Measurements from ENCODE around the gene AP3M1.
"Not testable (repeated sequence)": the region's sequence is repeated elsewhere in the genome, so short reads cannot be mapped to it uniquely, and the experiment has no call there.

The AP3M1 gene, protein sequence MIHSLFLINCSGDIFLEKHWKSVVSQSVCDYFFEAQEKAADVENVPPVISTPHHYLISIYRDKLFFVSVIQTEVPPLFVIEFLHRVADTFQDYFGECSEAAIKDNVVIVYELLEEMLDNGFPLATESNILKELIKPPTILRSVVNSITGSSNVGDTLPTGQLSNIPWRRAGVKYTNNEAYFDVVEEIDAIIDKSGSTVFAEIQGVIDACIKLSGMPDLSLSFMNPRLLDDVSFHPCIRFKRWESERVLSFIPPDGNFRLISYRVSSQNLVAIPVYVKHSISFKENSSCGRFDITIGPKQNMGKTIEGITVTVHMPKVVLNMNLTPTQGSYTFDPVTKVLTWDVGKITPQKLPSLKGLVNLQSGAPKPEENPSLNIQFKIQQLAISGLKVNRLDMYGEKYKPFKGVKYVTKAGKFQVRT

DNA sequence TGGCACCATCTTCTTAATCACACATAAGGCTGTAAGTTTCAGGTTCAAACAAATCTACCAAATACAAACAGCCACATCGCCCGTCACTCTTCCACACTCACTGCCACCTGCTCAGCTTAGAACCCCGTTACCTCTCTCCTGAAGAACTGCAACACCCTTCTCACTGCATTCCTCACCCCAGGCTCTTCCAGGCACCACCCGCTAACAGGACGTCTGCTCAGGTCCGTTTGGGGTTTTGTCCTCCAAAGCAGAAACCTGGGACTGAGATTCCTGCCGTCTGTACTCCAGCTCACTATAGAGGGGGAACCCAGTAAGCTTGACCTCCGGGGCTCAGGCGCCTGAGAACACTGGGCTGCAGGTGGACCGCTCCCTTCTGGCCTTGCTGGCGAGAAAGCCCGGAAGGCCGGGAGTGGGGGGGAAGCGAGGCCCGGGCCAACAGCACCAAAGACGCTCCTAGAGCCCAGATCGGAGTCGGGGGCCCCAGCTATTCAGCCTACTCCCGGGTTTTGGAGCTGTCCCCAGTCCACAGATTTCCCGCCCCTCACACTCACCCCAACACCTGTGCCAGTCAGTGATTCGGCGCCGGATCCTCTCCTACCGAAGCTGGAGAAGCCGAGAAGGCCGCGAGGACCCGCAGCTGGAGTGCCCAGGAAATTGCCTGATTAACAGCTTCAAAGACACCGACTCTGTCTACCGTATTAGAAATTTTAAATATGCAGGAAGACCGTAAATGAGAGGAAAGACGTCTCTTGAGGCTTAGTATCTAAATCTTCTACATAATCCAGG lies at the start of gene AP3M1:
Gene AP3M1 (minus strand): TSS at position 625 of the 786 bp plus-strand sequence. CDS start 12,449 bp downstream, outside the sequence.
- DNase-seq (ENCODE audit: low spot score): peak; percentile 84

DNA sequence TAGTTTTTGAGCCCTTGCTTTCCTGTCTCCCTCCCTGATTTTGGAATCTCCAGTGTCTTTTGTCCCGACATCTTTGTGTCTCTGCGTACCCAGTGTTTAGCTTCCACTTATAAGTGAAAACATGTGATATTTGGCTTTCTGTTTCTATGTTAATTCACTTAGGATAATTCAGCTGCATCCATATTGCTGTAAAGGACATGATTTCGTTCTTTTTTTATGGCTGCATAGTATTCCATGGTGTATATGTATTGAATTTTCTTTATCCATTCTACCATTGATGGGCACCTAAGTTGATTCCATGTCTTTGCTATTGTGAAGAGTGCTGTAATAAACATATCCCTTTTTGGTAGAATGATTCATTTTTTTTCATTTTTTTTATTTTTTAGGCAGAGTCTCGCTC lies 48.7 kb upstream of the AP3M1 start:
- no peak for DNase-seq (ENCODE audit: low spot score)

DNA sequence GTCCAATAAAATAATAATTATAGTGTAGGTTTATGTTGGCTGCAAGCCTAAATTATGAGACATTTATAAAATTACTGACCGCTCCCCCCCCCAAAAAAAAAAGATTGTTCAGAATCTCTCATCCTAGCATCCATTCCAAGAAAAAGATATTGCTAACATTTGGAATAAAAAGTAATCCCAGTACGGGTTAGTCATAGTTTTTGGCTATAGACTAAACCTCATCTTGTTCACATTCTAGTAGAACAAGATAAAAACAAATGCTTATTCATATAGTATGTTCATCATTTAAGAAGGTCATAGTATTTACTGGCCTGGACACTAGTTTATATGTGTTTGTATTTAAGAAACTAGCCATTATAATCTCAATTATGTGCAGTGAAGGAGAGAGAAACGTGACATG lies 44.4 kb upstream of the AP3M1 start:
- DNase-seq (ENCODE audit: low spot score): no peak

DNA sequence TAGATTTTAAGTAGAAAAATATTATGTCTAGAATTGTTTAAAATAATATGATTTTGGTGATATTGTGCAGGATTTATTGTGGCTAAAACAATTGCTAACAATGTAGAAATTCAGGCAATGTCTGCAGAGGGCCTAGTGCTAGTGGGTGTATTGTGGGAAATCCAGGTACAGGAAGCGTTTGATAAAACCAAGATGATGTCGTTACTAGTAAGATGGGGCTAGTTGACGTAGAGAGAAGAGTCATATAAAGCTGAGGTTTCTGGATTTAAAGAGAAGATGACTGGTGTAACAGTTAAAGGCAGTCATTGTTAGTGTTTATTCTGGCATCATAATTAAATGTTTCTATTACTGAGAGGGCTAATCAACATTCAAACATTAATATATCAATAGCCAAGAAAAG lies 43.9 kb upstream of the AP3M1 start:
- DNase-seq (ENCODE audit: low spot score): no peak

DNA sequence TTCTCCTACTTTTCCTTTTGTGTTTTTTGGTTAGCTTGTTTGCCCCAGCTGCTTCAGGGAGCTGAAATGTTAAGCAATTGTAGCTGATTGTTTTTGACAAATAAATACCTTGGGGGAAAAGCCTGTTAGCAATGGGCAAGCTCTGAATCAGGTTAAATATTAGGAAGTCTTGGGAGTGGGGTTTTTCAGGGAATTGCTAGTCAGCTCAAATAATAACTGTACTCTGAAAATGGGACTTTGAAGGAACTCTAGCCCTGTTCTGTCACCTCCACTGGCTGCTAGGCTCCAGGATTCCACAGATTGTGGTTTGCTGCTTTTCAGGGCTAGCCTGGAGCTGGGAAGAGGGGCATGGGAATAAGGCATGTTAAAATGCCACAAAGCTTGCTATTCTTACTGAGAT lies 39.9 kb upstream of the AP3M1 start:
- DNase-seq (ENCODE audit: low spot score): peak; percentile 26

DNA sequence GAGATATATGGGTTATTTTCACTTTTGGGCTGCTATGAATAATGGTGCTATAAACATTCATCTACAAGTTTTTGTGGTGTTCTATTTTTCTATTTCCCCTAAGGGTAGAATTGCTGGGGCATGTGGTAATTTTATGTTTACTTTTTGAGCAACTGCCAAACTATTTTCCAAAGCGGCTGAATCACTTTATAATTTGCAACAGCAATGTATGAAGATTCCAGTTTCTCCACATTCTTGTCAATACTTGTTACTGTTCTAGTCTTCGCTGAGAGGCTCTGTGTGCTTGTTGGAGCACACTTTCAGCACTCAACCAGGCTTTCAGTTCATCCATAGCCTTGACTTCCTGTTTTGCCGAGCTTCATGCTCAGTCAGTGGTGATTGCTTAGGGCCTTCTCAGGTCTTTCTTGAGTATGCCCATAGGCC lies 39.4 kb upstream of the AP3M1 start:
- DNase-seq (ENCODE audit: low spot score): peak; percentile 43

DNA sequence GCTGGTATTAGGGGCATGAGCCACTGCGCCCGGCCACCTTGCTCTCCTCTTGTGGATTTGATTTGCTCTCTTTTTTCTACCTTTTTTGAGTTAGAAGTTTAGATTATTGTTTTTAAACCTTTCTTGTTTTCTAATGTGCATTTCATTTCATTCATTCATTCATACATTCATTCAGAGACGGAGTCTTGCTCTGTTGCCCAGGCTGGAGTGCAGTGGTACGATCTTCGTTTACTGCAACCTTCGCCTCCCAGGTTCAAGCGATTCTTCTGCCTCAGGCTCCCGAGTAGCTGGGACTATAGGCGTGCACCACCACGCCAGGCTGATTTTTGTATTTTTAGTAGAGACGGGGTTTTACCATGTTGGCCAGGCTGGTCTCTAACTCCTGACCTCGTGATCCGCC lies 38.0 kb upstream of the AP3M1 start:
- DNase-seq (ENCODE audit: low spot score): not testable (repeated sequence)

DNA sequence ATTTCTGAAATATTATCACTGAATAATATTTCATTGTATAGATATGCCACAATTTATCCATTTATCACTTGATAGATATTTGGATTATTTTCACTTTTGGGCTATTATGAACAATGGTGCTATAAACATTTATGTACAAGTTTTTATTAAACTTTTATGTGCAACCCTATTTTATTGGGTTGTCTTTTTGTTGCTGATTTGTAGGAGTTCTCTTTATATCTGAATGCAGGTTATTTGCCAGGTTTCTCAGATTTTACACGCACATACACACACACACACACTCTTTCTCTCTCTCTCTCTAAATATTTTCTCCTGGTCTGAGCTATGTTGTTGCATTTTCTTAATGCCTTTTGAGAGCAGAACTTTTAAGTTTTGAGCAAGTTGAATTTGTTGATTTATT lies 36.6 kb upstream of the AP3M1 start:
- no peak for DNase-seq (ENCODE audit: low spot score)

DNA sequence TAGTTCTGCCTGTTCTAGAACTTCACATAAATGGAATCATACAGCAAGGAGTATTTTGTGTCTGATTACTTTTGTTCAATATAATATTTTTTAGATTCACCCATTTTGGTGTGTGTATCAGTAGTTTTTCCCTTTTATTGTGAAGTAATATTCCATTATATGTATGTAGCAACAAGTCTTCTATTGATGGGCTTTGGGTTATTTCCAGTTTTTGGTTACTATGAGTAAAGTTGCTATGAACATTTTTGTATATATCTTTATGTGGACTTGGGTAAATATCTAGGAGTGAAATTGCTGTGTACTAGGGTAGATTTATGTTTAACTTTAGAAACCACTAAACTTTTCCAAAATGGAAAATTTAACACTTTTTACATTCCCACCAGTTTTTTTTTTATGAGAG lies 36.0 kb upstream of the AP3M1 start:
- no peak for DNase-seq (ENCODE audit: low spot score)

DNA sequence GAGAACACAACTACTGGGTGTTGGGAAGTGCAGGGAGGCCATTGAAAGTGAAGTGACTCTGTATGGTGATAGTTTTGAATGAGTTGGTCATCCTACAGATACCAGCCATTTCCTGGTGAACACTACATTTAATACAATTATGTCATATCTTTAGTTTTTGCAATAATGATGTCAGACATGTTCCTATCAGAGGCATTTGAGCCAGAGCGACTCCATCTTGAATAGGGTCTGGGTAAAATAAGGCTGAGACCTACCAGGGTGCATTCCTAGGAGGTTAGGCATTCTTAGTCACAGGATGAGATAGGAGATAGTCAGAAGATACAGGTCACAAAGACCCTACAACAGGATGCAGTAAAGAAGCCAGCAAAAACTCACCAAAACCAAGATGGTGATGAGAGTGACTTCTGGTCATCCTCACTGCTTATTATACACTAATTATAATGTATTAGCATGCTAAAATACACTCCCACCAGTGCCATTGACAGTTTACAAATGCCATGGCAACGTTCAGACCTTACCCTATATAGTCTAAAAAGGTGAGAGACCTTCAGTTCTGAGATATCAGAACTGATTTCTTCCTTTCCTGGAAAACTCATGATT lies 28.6 kb upstream of the AP3M1 start:
- no peak for DNase-seq (ENCODE audit: low spot score)

DNA sequence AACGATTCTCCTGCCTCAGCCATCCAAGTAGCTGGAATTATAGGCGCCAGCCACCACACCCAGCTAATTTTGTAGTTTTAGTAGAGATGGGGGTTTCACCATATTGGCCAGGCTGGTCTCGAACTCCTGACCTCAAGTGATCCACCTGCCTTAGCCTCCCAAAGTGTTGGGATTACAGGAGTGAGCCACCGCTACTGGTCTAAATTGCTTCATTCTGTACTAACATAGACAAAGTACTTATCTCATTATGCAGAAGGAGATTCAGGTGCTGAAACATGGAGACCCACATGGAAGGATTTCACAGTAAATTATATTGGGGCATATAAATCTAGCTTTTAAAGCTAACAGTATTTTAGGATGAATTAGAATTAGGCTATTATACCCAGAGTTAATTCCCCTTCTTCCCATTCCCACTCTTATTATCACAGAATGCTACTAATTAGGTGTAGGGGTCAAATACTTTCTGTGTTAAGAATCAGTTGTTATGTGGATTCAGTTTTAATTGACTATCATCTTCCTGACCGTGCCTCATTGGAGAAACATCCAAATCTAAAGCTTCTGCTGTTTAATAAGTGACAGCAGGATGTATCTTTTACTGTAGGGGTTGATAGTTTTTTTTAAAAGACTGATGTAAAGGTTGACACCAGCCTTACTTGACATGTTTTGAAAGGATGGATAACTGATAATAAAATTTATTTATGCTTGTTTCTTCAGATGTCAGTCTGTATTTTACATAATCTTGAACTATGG lies 27.6 kb upstream of the AP3M1 start:
- no peak for DNase-seq (ENCODE audit: low spot score)

DNA sequence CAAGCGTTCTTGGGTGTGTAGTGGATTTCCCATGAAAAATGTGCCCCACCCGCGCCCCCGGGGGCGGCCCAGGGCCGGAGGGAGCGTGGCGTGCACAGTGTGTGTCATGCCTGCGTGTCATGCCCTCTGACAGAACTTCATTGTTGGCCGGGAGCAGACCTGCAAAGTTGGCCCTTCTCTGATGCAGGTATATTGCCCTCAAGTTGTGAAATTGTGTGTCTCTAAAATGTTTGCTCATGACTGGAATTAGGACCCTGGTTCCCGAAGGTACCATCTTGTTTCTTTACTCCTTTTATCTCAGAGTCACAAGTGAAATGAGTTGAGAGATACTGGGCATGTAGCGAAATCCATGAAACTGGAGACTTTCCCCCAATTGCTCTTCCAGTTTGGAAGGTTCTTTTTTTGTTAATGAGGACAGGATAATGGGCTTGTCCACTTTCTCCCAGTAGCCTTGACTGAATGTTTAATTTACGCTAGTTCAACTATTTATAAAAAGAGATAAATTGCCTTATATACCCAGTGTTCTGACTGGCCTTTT lies 26.6 kb upstream of the AP3M1 start:
- peak; percentile 65 for DNase-seq (ENCODE audit: low spot score)

DNA sequence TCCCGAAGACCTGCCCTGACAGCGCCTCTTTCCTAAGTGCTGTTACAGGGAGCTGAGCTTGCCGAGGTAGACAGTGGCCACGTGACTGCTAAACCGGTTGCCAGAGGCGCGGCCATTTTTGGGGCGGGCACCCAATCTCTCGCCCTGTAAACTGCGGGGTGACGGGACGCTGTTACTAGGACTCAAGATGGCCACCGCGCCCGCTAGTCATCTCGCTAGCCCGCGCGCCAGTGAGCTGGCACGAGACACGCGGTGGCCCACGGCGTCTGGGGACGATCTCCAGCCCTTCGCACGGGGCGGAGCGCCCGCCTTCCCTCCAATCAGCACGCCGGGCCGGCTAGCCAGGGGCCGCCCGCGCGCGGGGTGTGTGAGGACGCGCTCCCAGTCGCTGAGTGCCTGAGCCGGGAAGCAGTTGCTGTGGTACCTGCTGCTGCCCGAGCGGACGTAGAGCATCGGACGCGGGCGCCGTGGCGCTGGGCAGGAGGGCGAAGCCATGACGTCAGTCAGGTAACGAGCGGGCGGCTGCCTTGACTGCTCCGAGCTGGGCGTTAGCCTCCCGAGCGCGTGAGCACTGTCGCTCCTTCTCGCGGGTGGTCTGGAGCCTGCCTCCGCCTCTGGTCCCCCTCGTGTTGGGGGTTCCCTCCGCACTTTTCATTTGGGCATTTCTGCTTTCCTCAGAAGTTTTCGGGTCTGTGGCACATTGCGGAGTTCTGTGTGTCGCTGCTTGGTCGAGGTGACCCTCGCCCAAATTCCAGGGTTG lies 25.9 kb upstream of the AP3M1 start:
- DNase-seq (ENCODE audit: low spot score): peak; percentile 96

DNA sequence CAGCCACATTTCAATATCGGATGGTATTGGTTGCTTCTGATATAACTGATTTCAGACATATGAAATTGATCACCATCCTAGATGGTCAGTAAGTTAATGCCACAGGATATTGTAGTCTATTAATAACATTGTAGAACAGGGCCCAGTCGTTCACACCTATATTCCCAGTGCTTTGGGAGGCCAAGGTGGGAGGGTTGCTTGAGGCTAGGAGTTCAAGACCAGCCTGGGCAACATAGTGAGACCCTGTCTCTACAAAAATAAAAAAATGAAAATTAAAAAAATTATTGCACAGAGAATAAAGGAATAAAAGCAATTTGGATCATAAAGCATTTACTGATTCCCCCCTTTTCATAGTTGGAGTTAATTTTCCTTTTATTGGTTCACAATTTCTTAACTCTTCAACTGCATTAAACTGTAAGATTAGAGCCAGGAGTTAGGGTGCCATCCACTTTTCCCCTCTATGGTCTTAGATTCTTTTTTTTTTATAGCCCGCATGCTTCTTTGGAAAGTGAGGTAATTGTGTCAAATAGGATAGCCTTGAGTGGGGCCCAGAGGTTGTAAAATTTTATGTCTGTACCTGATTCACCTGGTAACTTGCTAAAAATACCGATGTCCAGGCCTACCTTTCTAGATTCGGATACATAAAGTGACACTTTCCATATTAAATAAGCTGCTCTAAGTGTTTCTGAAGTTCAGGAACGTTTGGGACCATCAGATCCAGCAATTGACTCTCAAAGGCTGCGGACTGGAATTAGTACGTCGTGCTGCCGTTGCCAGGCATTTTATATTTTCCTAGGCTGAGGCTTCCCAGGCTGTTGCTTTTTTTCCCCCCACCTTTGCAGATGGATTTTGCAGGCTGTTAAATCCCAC lies 25.1 kb upstream of the AP3M1 start:
- no peak for DNase-seq (ENCODE audit: low spot score)

DNA sequence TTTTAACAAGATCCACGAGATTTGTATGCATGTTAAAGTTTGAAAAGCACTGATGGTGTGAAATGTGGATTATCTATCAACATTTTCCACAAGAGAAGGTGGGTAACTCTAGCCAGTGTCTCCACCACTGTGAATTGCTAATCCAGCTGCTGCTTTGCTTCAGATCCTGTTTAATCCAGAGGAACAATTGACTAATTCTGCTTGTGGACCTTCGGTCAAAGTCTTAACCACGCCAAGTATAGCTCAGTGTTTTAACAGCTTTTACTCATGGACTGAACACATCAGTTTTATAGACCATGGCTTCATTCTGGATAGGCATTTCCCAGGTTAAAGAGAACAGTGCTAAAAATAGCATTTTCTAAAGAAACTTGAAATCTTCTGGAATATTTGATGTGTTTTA lies 23.9 kb upstream of the AP3M1 start:
- DNase-seq (ENCODE audit: low spot score): no peak

DNA sequence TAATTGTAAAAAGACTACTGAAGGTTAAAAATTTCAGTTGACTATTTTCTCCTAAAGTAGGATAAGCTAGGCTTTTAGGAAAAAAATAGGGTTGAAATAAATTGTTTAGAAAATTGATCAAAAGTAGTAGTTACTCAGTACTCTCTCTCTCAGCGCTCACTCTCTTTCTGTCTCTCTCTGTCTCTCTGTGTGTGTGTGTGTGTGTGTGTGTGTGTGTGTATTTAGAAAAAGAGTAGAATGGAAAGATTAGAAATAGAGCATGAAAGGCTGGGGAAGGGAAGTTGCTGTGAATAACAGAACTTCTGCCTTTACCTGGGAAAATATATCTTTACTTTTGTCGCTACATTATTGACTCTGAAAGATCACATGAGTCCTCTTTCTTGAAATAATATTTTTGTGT lies 21.0 kb upstream of the AP3M1 start:
- DNase-seq (ENCODE audit: low spot score): no peak

DNA sequence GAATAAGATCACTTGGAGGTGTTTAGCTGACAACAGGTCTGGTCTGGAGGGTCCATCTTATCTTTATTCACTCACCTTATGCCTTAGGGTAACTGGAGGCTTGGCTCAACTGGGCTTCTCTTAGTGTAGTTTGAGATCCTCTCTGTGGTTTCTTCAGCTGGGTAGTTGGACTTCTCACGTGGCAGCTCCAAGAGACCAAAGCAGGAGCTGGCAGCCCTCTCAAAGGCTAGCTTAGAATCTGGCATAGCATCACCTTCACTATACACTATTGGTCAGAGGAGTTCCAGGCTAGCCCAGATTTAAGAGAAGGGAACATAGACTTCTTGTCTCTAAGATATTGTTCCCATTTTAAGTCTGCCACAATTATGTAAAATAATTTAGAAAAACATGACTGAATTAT lies 16.8 kb upstream of the AP3M1 start:
- DNase-seq (ENCODE audit: low spot score): no peak

DNA sequence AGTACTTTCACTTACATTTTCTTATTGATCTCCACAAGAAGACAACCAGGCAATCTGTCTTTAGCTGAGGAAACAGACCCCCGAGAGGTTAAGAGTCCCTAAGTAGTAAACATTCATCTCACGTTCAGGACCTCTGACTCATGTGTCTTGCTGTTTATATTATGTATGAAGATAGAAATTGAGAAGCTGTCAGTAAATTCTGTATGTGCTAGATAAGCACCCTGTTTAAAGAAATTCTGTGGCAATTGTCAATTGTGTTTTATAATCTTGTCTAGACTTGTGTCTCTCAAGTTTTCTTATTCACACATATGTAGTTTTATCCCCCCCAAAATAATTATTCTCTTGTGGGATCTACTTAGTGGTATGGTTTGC lies 14.9 kb upstream of the AP3M1 start:
- DNase-seq (ENCODE audit: low spot score): no peak

DNA sequence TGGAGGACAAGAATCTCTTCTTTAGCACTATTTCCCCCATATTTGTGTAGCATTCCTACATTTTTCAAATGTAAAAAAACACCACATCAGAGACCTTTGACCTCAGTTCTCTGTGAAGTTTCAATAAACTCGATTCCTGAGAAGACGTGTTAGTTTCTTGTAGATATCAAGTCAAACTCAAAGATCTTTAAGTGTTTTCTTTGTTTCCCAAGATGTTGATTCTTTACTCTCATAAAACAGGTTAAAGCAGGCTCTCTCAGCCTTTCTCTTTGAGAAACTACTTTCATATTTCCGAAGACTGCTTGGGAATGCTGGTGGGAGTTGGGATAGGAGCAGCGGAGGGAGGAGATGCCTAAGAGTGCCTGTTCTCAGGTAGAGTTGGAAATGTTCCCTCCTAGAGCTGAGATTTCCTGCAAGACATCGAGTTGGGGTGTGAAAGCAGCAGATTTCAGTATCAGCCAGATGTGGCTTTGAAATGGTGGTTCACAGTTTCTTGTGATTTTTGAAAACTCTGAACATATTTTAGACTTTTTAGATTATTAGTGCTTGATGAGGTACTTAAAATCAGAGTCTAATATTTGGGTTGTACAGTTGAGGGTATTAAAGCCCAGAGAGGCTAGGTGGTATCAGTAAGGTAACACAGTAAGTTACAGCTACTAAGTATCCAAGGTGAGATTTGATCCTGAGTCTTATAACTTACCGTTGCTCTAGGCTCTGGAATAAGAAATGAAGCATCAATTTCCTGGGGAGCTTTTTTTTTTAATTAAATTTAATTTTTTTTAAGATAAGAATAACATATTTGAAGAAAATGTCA lies 14.3 kb upstream of the AP3M1 start:
- no peak for DNase-seq (ENCODE audit: low spot score)

Data from AG08396 (cell line).